GM08714 (cell line): ENCODE results near the gene CNMD.

Experiments
- H3K4me3 ChIP-seq: fragments of 200-500 bp; sonication (Bioruptor generic); 2 replicates; pipeline ENCODE4 v1.5.1; 2014; ENCODE audit warnings: mild to moderate bottlenecking, low read length, inconsistent platforms
- ZNF274 ChIP-seq: IDR thresholded peaks from 2 replicates; pipeline ENCODE4 v1.6.1; 2012; ENCODE audit warnings: mild to moderate bottlenecking, low read depth, low read length

CNMD gene

DNA sequence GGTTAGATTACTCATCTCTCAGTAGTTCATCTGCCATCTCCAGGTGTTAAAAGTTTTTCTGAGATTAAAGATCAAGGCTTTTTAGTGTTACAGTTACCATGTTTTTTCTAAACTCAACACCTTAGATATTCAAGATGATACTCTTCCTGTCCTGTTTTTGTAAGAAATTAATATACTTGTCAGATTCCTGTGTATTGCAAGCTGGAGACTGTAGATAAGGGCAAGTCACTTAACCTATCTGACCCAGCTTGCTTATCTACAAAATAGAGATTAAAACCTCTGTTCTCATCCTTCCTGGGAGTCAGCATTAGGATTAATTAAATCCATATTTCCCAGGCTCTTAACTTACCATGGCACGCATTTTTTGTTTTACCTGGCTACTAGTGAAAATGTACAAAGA, 61.8 kb downstream of the CNMD start:
- H3K4me3 ChIP-seq: no peak overlapping the region
- no peak for TF ChIP-seq ZNF274

DNA sequence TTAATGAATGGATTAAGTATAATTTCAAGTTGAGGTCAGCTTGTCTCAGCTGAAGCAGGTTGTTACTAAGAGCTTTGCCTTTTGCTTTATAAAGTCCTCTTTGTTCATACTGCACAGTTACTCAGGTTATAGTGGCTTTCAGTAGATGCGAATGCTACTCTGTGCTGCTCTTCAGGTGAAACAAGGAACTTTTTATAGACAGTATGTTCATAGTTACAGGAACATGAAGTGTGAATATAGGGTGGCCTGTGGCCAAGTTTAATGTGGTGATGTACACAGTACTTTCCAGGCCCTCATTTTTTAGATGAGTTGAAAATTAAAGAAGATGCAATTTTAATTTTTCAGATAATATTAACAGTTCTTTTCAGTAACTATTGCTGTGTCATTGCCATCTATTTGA, 66.2 kb downstream of the CNMD start:
- no peak overlapping the region for H3K4me3 ChIP-seq
- TF ChIP-seq ZNF274: no peak

DNA sequence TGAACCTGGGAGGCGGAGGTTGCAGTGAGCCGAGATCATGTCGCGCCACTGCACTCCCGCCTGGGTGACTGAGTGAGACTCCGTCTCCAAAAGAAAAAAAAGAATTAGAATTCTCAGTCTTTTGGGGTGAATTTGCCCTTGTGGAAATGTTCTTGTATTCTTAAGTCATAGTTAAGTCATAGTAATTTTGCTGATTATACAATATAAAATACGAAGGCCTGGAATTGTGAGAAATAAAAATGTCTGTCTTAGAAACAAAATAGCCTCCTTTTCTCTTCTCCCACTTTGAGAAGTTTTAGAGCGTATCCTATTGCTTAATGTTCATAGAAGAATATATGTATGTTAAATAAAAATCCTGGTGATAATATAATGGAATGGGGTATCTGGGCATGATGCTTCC, 68.9 kb downstream of the CNMD start:
- TF ChIP-seq ZNF274: no peak
- H3K4me3 ChIP-seq: no peak overlapping the region

GRCh38 chr13:52669677-52670076, 69.9 kb downstream of the CNMD start:
- TF ChIP-seq ZNF274: no peak
- H3K4me3 ChIP-seq: no peak overlapping the region

DNA sequence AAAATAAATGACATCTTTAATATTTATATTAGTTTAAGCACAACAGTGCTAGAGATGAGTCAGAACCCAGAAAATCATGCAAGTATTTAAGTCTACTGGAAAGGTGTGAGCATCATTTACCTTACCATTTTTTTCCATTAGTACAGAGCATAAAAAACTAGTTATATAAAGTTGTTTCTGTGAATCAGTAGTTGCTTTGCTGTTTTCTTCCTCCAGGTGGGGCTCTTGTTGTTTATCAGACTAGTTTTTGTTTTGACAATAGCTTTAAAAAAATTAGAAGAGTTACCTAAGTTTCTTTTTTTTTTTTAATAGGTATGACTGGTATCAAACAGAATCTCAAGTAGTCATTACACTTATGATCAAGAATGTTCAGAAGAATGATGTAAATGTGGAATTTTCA, 74.3 kb downstream of the CNMD start:
- no peak for TF ChIP-seq ZNF274
- H3K4me3 ChIP-seq: no peak overlapping the region

- TF ChIP-seq ZNF274: no peak
- H3K4me3 ChIP-seq: no peak overlapping the region
These were observed 75.3 kb downstream of the CNMD start for GRCh38 chr13:52664272-52664671.

DNA sequence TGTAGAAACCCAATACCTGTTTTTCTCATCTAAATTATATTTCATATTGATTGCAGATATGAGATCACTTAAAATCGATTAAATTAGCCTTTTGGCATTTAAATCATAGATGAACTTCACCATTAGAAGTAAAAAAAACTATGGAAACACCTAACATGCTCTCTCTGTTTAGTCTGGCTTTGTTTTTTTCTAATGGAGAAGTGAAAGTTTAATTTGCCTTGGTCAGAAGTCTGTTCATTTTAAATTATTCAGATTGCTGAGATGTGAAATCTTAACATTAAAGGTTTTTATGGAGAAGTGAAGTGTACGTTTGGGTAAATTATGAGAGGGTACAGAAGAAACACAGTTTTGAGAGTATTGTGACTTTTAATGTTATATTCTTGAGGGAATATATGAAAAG, 80.3 kb downstream of the CNMD start:
- TF ChIP-seq ZNF274: no peak
- H3K4me3 ChIP-seq: no peak overlapping the region
